ENCODE data around the gene ZNF385A.

Gene ZNF385A

GRCh38 chr12:54392485-54393206 is 8.1 kb upstream of the ZNF385A start:
- DNase-seq (ENCODE audit: low read depth), result no peak

GRCh38 chr12:54390668-54391551 is 6.4 kb upstream of the ZNF385A start:
- no peak for DNase-seq (ENCODE audit: low read depth)

DNA sequence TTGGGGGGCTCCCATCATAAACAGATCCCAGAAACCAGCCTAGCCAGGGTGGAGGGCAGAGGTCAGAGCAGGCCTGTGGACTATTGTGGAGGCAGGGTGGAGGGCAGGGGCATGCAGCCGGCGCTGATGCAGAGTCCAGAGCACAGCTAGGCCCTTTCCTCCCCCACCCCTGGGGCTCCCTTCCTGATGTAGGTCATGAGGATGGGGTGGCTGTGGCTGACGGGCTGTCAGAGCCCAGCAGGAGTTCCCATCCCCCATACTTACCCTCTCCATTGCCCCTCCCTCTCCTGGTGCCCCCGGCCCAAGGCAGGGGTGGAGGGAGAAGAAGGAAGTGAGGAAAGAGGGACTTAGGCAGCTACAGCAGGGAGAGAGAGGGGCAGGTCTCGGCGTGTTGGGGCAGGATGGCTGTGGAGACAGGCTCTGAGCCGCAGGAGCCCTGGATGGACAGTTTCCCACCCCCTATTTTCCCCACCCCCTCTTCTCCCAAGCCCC is 5.7 kb upstream of the ZNF385A start:
- DNase-seq (ENCODE audit: low read depth), result no peak

DNA sequence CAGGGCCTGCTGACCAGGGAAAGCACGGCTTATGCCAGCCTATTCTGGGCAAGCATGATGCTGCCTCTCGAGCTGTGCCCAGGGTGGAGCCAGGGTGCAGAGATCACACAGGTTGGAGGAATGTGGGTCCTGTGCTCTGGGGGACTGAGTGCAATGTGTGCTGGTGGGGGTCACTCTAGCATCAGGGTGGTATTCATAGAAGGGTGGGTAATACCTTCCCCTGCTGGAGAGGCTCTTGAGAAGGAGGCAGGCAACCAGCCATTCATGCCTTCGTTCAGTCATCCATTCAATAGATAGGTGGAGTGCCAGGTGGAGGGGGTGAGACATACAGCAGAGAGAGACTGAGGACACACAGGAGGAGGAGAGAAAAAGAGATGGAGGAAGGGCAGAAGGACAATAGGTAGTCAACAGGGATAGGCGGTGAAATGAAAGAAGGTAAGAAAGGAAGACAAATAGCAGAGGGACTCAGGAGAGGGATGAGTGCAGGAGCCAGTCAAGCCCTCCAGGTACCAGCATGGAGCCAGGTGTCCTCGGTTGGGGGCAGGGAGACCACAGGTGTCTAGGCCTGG is 5.2 kb upstream of the ZNF385A start:
- no peak for DNase-seq (ENCODE audit: low read depth)

- no peak for DNase-seq (ENCODE audit: low read depth)
Measured at GRCh38 chr12:54389134-54389508, 4.6 kb upstream of the ZNF385A start.

DNA sequence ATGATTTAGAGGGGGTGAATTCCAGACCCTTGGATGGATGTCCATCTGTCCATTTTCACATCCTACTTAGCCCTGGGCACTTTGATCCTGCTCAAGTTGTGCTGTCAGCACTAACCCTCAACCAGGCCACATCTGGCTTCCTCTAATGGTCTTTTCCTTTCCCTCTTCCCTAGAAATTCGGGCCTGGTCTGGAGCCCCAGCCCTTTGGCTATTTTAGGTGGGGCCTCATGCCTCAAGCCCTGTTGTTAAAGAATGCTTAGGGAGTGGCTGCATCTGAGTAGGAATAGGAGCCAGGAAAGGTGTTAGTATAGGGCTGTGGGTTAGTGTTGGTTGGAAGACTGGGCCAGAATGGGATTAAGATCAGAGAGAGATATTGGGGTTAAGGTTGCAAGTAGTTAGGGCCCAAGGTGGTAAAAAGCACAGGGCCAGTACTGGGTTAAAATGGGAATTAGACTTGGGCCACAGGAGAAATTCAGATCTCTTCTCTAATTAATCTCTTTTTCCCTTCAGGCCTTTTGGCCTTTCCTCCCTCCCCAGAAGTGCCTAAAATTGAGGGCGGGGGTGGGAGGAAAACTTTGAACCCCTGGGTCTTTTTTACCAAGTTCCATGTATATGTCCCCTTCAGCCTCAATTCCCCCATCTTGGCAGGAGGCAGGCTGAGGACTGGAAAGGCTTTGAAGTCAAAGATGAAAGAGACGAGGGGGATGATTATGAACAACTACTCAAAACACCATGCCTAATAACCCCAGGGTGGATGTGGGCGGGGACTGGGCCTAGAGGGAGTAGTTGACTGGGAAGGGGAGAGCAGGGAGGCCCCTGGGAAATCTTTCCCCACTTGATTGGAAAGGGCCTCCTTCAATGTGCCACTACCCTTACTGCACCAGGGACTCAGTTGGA is 4.0 kb upstream of the ZNF385A start:
- DNase-seq (ENCODE audit: low read depth), result no peak

DNA sequence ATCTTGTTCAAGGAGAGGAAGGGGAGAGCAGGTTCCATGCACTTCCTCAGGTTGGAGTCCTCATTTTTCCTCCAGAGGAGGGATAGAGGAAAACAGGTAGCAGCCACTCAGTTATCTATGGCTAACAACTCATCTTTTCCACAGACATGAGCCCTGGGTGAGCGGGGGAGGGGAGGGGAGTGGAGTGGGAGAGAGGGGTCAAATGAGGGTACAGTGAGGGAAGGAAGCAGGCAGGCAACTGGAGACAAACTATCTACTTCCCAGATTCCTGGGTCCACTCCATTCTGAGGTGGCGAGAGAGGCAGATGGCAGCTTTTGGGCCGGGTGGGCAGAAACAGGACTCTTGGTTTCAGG is 2.6 kb upstream of the ZNF385A start:
- DNase-seq (ENCODE audit: low read depth), result no peak

GRCh38 chr12:54386403-54387113 is 2.0 kb upstream of the ZNF385A start:
- no peak for DNase-seq (ENCODE audit: low read depth)

DNA sequence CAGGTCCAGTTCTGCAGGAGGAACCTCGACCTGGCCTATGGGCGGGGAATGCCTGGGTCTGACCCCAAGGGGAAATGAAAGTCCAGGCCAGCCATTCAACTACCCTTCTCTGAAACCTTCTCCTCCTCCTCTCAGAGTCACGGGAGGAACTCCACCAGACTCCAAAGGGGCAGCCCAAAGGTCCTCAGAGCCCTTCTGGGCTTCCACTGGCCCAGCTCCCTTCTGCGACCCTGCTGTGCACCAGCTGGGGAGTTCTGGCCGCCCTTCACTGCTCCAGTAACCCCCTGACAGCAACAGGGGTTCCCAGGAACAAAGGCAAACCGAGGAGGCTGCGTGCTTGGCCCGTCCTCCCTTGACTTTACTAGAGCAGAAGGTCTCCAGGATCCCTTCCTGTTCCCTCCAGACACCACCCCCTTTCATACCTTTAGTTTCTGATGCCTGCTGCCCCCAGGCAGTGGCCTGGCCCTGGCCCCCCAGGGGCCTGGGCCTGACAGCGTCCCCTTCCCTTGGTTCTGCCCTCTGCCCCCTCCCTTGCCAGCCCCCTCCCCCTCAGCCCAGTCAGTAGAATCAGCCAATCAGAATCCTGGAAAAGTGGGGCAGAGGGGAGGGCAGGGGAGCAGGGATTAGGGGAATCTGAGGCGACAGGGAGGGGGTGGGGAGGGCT is 850 bp upstream of the ZNF385A start:
- no peak for DNase-seq (ENCODE audit: low read depth)

DNA sequence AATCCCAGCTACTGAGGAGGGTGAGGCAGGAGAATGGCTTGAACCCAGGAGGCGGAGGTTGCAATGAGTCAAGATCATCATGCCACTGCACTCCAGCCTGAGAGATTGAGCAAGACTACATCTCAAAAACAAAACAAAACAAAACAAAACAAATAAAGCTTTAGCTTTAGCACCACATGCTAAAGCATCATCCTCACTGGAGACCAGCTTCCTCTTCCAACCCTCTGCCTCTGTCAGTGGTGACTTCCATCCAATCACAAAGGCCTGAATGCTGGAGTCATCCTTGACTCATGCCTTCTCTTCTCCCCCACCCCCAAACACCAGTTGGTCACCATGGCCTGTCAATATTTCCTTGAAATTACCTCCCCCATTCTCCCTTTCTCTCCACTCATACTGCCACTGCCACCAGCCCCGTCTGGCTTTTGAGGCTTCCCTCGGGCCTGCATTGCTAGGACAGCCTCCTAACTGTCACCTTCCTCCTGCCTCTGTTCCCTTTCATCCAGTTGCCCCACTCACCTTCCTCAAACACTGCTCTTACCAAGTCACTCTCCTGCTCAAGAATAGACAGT is 1.4 kb downstream of the ZNF385A start:
- DNase-seq (ENCODE audit: low read depth), result peak; percentile 86

GRCh38 chr12:54381136-54381535 is 3.4 kb downstream of the ZNF385A start:
- no peak for DNase-seq (ENCODE audit: low read depth)

- DNase-seq (ENCODE audit: low read depth), result no peak
Measured at GRCh38 chr12:54379398-54380201, 4.9 kb downstream of the ZNF385A start.

DNA sequence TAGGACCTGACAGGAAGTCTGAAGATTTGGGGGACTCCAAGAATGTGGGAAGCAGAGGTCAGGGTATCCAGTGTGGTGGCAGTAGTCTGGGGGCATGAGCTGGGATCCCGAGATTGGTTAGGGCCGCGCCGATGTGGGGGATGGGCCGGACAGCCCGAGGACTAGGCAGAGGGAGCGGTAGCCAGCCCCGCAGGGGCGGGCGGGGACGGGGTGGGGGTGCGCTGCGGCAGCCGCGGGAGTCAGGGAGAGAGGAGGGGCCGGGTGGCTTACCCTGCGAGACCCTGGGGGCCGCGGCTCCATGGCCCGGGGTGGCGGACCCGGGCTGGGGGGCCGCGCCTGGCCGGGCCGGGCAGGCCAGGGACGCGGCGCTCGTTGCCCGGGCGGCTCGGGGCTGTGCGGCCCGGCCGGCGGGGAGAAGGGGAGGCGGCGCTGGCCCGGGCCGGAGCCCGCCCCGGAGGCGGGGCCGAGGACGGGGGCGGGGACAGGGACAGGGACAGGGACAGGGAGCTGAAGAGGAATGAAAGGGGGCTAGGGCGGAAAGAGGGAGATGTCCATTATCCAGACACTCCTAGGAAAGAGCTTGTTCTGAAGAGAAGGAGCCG is 5.6 kb downstream of the ZNF385A start:
- no peak for DNase-seq (ENCODE audit: low read depth)

- DNase-seq (ENCODE audit: low read depth), result no peak
Measured at GRCh38 chr12:54377797-54378515, 6.6 kb downstream of the ZNF385A start.

DNA sequence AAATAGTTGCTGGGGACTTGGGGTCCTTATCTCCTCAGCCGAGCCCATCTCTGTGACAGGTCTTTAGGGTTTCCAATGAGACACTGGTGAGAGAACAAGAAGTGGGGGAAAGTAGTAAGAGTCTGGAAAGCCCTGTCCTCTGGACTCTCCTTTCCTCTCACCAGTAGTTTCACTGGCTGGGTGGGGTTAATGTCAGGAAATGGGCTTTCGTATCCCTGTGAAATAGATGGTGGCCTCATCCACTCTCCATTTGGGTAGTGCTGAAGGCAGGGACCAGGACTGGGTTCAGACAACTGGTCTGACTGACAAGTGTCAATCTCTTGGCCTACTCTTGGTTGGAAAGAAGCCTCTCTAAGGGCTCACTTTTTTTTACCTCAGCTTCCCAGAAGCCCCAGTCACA is 7.5 kb downstream of the ZNF385A start:
- no peak for DNase-seq (ENCODE audit: low read depth)

- DNase-seq (ENCODE audit: low read depth), result no peak
Measured at GRCh38 chr12:54376596-54376995, 7.9 kb downstream of the ZNF385A start.

- no peak for DNase-seq (ENCODE audit: low read depth)
Measured at GRCh38 chr12:54375259-54375579, 9.3 kb downstream of the ZNF385A start.

- no peak for DNase-seq (ENCODE audit: low read depth)
Measured at GRCh38 chr12:54374562-54375258, 9.8 kb downstream of the ZNF385A start.
